IMR-90 (cell line): Measurements from ENCODE around the gene PKD1. TPM values are rescaled to one million over a fixed set of nuclear protein-coding genes. Genes with fewer than 3 reads are reported as not detected.
A peak's percentile ranks its signal among the peaks of the same experiment; 100 is the strongest.
"Not testable (repeated sequence)": the region's sequence is repeated elsewhere in the genome, so short reads cannot be mapped to it uniquely, and the experiment has no call there.

Experiments used
- ATAC-seq: fragments of 200-7000 bp; cut with Tn5 transposase; 2 replicates; pipeline ENCODE4 v1.9.1; 2020; ENCODE audit warnings: low read depth, mild to moderate bottlenecking, moderate library complexity
- BruUV-seq: library from RNA; stranded (reverse); fragments of 400-500 nt; replicated peaks from 2 replicates; lab custom pipeline; 2021; lab: Mats Ljungman, UMichigan
- CTCF ChIA-PET: fragments of 300-600 bp; formaldehyde crosslinking; extraction: SDS; loops from one replicate; lab custom pipeline; 2021; ENCODE audit warnings: antibody characterized with exemption; lab: Yijun Ruan, JAX
- POLR2A ChIA-PET: fragments of 300-600 bp; sonication (Branson Sonifier 250); formaldehyde crosslinking; loops from one replicate; lab custom pipeline; 2022; ENCODE audit warnings: antibody characterized with exemption; ENCODE audit not compliant: unreplicated experiment; lab: Charles Lee
- DNase-seq: peaks from one replicate; pipeline ENCODE4 v3.0.0; 2013
- H2AFZ ChIP-seq: replicated peaks from 2 replicates; pipeline ENCODE3; 2013; ENCODE audit warnings: low read length, mild to moderate bottlenecking; ENCODE audit not compliant: poor library complexity
- H2AK5ac ChIP-seq: 2 replicates; pipeline ENCODE4 v1.6.1; 2013; ENCODE audit warnings: low read depth, low read length, inconsistent platforms
- H2AK9ac ChIP-seq: replicated peaks from 2 replicates; pipeline ENCODE3; 2013; ENCODE audit warnings: mild to moderate bottlenecking, low read depth, low read length, moderate library complexity; ENCODE audit not compliant: poor library complexity
- H2BK120ac ChIP-seq: 2 replicates; pipeline ENCODE4 v1.6.1; 2013; ENCODE audit warnings: low read depth, low read length, inconsistent platforms
- H2BK15ac ChIP-seq: 3 replicates; pipeline ENCODE4 v1.6.1; 2013; ENCODE audit warnings: low read depth, low read length, inconsistent platforms
- H2BK20ac ChIP-seq: 2 replicates; pipeline ENCODE4 v1.6.1; 2013; ENCODE audit warnings: low read depth, mild to moderate bottlenecking, inconsistent platforms, low read length, moderate library complexity
- H2BK5ac ChIP-seq: 2 replicates; pipeline ENCODE4 v1.6.1; 2013; ENCODE audit warnings: mild to moderate bottlenecking, low read depth, low read length, inconsistent platforms; ENCODE audit not compliant: poor library complexity, severe bottlenecking
- H3K14ac ChIP-seq: replicated peaks from 2 replicates; pipeline ENCODE4 v1.6.1; 2013; ENCODE audit warnings: low read depth, low read length, inconsistent platforms
- H3K18ac ChIP-seq: 2 replicates; pipeline ENCODE4 v1.6.1; 2013; ENCODE audit warnings: low read depth, low read length, control low read depth
- H3K23ac ChIP-seq: 2 replicates; pipeline ENCODE4 v1.6.1; 2013; ENCODE audit warnings: low read depth, low read length, inconsistent platforms
- H3K27ac ChIP-seq: 2 replicates; pipeline ENCODE4 v1.5.1; 2013; ENCODE audit warnings: mild to moderate bottlenecking, control low read depth, low read length; ENCODE audit not compliant: insufficient read depth
- H3K27me3 ChIP-seq: 2 replicates; pipeline ENCODE4 v1.6.1; 2013; ENCODE audit warnings: low read length; ENCODE audit not compliant: control insufficient read depth, insufficient read depth
- H3K36me3 ChIP-seq: 2 replicates; pipeline ENCODE4 v1.6.1; 2013; ENCODE audit warnings: low read length, mixed read lengths; ENCODE audit not compliant: control insufficient read depth, insufficient read depth
- H3K4ac ChIP-seq: 2 replicates; pipeline ENCODE4 v1.6.1; 2013; ENCODE audit warnings: low read depth, low read length, inconsistent platforms
- H3K4me1 ChIP-seq: 2 replicates; pipeline ENCODE4 v1.6.1; 2013; ENCODE audit warnings: low read length, mixed read lengths; ENCODE audit not compliant: control insufficient read depth, insufficient read depth
- H3K4me2 ChIP-seq: 2 replicates; pipeline ENCODE4 v1.6.1; 2013; ENCODE audit warnings: low read depth, mild to moderate bottlenecking, control low read depth, low read length, moderate library complexity
- H3K4me3 ChIP-seq: 2 replicates; pipeline ENCODE4 v1.5.1; 2013; ENCODE audit warnings: low read depth, mild to moderate bottlenecking, control low read depth, low read length, moderate library complexity; ENCODE audit not compliant: insufficient read depth
- H3K56ac ChIP-seq: 2 replicates; pipeline ENCODE4 v1.6.1; 2013; ENCODE audit warnings: low read length, inconsistent platforms; ENCODE audit not compliant: insufficient read depth; ENCODE audit errors: extremely low read depth
- H3K79me1 ChIP-seq, 2 experiments: 2 replicates each; pipeline ENCODE4 v1.6.1; 2013; ENCODE audit warnings: low read length in 2 of 2, inconsistent platforms in 1 of 2, low read depth in 1 of 2
- H3K9ac ChIP-seq: 2 replicates; pipeline ENCODE4 v1.6.1; 2013; ENCODE audit warnings: low read depth, low read length, control low read depth
- H3K9me1 ChIP-seq: 2 replicates; pipeline ENCODE4 v1.6.1; 2013; ENCODE audit warnings: low read length, inconsistent platforms; ENCODE audit not compliant: insufficient read depth
- H3K9me3 ChIP-seq: 2 replicates; pipeline ENCODE4 v1.6.1; 2013; ENCODE audit warnings: low read length; ENCODE audit not compliant: control insufficient read depth, insufficient read depth
- H4K20me1 ChIP-seq: 2 replicates; pipeline ENCODE4 v1.6.1; 2013; ENCODE audit warnings: low read length, inconsistent platforms; ENCODE audit not compliant: insufficient read depth
- H4K5ac ChIP-seq: 2 replicates; pipeline ENCODE4 v1.6.1; 2013; ENCODE audit warnings: mild to moderate bottlenecking, low read depth, low read length, control low read depth
- H4K8ac ChIP-seq, 2 experiments: 2 replicates each; pipeline ENCODE4 v1.6.1; 2013; ENCODE audit warnings: low read depth in 2 of 2, low read length in 2 of 2, control low read depth in 1 of 2, inconsistent platforms in 1 of 2
- H4K91ac ChIP-seq: 2 replicates; pipeline ENCODE4 v1.6.1; 2013; ENCODE audit warnings: low read depth, low read length, inconsistent platforms; ENCODE audit not compliant: insufficient read depth
- FOS ChIP-seq: fragments of 150-350 bp; IDR thresholded peaks from 2 replicates; pipeline ENCODE4 v1.6.1; 2016; ENCODE audit warnings: low read depth, low read length
- WGBS, 2 experiments: methylation state at CpG; one replicate each; pipeline versions ENCODE4 v1.1.5 to v1.1.7; 2013; ENCODE audit warnings: missing lambda C conversion rate in 2 of 2; ENCODE audit not compliant: insufficient read length in 1 of 2; ENCODE audit errors: extremely low coverage in 2 of 2; 5-methylcytosine and 5-hydroxymethylcytosine counted together
- dilution Hi-C: fragments of 300-500 bp; cut with HindIII; formaldehyde crosslinking; loops from one replicate; pipeline ENCODE4 v1.14.3; 2018; ENCODE audit warnings: low sequenced_read_pairs; ENCODE audit not compliant: unreplicated experiment
- in situ Hi-C: fragments of 300-500 bp; cut with MboI; formaldehyde crosslinking; loops from 3 replicates; pipeline ENCODE4 v1.14.3; 2019; ENCODE audit warnings: low sequenced_read_pairs, inconsistent platforms, mixed read lengths
- intact Hi-C: fragments of 100-400 bp; cut with micrococcal nuclease; formaldehyde crosslinking; loops from 2 replicates; pipeline ENCODE4 v1.10.0; 2022
- polyA plus RNA-seq, 3 experiments: library from polyadenylated mRNA; depleted of rRNA; stranded (reverse); fragments of >200 nt; gene quantifications; 2 replicates each; pipeline ENCODE4 v1.2.3, GENCODE V29; 2012; ENCODE audit warnings: low replicate concordance in 1 of 3
- total RNA-seq: library from RNA; depleted of rRNA; stranded (reverse); fragments of >200 nt; gene quantifications from 2 replicates; pipeline ENCODE4 v1.2.3, GENCODE V29; 2012

Gene PKD1
- total and polyA plus RNA-seq, 2 of the 4 experiments (the other 2 are of a cell fraction): 7.9 to 97.3 TPM

- Histone ChIP-seq H2BK5ac (peak overlapping the region; percentile 22), H4K8ac (peak overlapping the region in 1 of 2 experiments; percentile 67; a peak in 1 of 4 replicates), H3K36me3 (peaks cover 52% of the 10 kb centered on the region), H2BK120ac (peak overlapping the region; percentile 72; the same call in 1 of the 2 replicates), H4K91ac (peak overlapping the region; percentile 32), H2AK5ac (peak overlapping the region; percentile 73), H4K5ac (peak overlapping the region; percentile 49; the same call in 1 of the 2 replicates), H3K18ac (peak overlapping the region; percentile 14; the same call in 1 of the 2 replicates), H2BK20ac (peak overlapping the region; percentile 69; the same call in 1 of the 2 replicates), H3K14ac (0 out of 2 replicates have a peak overlapping the region, but pooled peaks have one; percentile 69), H3K27ac (peak overlapping the region; percentile 72), H3K4ac (peak overlapping the region; percentile 46; the same call in 1 of the 2 replicates)
- H3K9ac ChIP-seq, H3K56ac ChIP-seq, H2BK15ac ChIP-seq, POLR2A ChIA-PET, H3K4me2 ChIP-seq, in situ Hi-C loops, H2AK9ac ChIP-seq, H4K20me1 ChIP-seq, H3K4me3 ChIP-seq, H3K27me3 ChIP-seq, intact Hi-C loops, BruUV-seq, H3K79me1 ChIP-seq, H3K23ac ChIP-seq, H2AFZ ChIP-seq, H3K9me3 ChIP-seq, H3K9me1 ChIP-seq, CTCF ChIA-PET, dilution Hi-C loops, H3K4me1 ChIP-seq: not testable (repeated sequence)
- DNase-seq (peak; percentile 87), ATAC-seq (peak; percentile 67)
- no CpG with 5 or more reads among the region's 17 CpGs for WGBS, 2 experiments
- TF ChIP-seq FOS: peak; percentile 54; the same call in 1 of the 2 replicates
Measured at GRCh38 chr16:2107121-2107790, 28.4 kb downstream of the PKD1 start.

DNA sequence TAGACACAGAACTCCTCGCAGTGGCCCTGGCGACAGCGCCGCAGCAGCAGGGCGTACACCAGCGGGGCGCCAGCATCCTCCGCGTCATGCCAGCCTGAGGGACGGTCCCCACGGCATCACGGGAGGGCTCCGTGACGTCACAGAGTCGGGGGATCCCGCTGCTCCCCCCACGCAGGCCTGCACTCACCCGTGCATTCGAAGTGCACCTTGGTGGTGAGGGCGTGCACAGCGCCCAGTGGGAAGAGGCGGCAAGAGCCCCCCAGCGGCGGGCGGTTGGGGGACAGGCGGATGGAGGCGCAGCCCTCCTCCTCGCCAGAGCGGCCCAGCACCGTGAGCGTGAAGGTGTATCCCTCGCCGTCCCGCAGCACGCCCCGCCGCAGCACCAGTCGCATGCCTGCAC, 29.5 kb downstream of the PKD1 start:
- dilution Hi-C loops, H2AFZ ChIP-seq, H3K14ac ChIP-seq, H2BK5ac ChIP-seq, H3K18ac ChIP-seq, BruUV-seq, H3K9me3 ChIP-seq, H2BK120ac ChIP-seq, H4K20me1 ChIP-seq, H3K4me3 ChIP-seq, DNase-seq, H4K5ac ChIP-seq, H3K4me2 ChIP-seq, H3K9me1 ChIP-seq, in situ Hi-C loops, H3K23ac ChIP-seq, H4K91ac ChIP-seq, POLR2A ChIA-PET, H3K4ac ChIP-seq, H3K9ac ChIP-seq, H3K56ac ChIP-seq, H2AK9ac ChIP-seq, H3K4me1 ChIP-seq, intact Hi-C loops, H3K79me1 ChIP-seq, H3K27ac ChIP-seq, H2AK5ac ChIP-seq, H2BK20ac ChIP-seq, CTCF ChIA-PET, H4K8ac ChIP-seq, ATAC-seq, H3K27me3 ChIP-seq, H2BK15ac ChIP-seq: not testable (repeated sequence)
- H3K36me3 ChIP-seq: peaks cover 49% of the 10 kb centered on the region
- 100% methylated on average over 3 of the region's 38 CpGs; no CpG with 5 or more reads in 1 of the 2 experiments for WGBS, 2 experiments
